GM12878 (cell line): ENCODE results near the gene ATXN1. TPM values are rescaled to one million over a fixed set of nuclear protein-coding genes. Genes with fewer than 3 reads are reported as not detected.

Source experiments
- ATAC-seq: fragments of 200-7000 bp; cut with Tn5 transposase; 3 replicates; pipeline ENCODE4 v1.9.1; 2020; ENCODE audit warnings: mild to moderate bottlenecking, moderate library complexity
- BruUV-seq: library from RNA; stranded (reverse); fragments of 400-500 nt; replicated peaks from 2 replicates; lab custom pipeline; 2021; lab: Mats Ljungman, UMichigan
- CTCF ChIA-PET: fragments of 300-600 bp; sonication (Branson Sonifier 250); formaldehyde crosslinking; extraction: SDS; loops from one replicate; lab custom pipeline; 2021; ENCODE audit warnings: inconsistent platforms; lab: Yijun Ruan, JAX
- POLR2A ChIA-PET: fragments of 350-600 bp; formaldehyde crosslinking; extraction: SDS; loops from one replicate; lab custom pipeline; 2021; ENCODE audit warnings: inconsistent platforms; lab: Charles Lee
- RAD21 ChIA-PET: fragments of 300-600 bp; sonication (Branson Sonifier 250); formaldehyde crosslinking; loops from one replicate; lab custom pipeline; 2023; ENCODE audit warnings: antibody characterized with exemption; ENCODE audit not compliant: unreplicated experiment; lab: Charles Lee
- SMC1A ChIA-PET: fragments of 300-600 bp; sonication (Branson Sonifier 250); formaldehyde crosslinking; loops from one replicate; lab custom pipeline; 2023; ENCODE audit not compliant: unreplicated experiment, uncharacterized antibody; lab: Charles Lee
- DNase-seq: peaks from one replicate; pipeline ENCODE4 v3.0.0-alpha.2; 2011; ENCODE audit warnings: low read depth, low spot score
- FAIRE-seq: peaks from 3 replicates; lab custom pipeline; 2011; peaks lifted over from hg19 to GRCh38; lab: Jason Lieb, UNC
- H2AFZ ChIP-seq: 2 replicates; pipeline ENCODE4 v1.6.0; 2011; ENCODE audit warnings: low read depth, low read length, control low read depth; ENCODE audit not compliant: control insufficient read depth
- H3K27ac ChIP-seq: 2 replicates; pipeline ENCODE4 v1.5.1; 2011; ENCODE audit warnings: control low read depth; ENCODE audit not compliant: control insufficient read depth, insufficient read depth
- H3K27me3 ChIP-seq, 2 experiments: replicated peaks in 1 of 2; 2 replicates each; pipeline versions ENCODE4 v1.6.0 to v1.6.1; 2011; ENCODE audit warnings: low read length in 1 of 2; ENCODE audit not compliant: control insufficient read depth in 2 of 2, insufficient read depth in 2 of 2
- H3K36me3 ChIP-seq, 2 experiments: 2 replicates each; pipeline ENCODE4 v1.5.1; 2011; ENCODE audit warnings: low read length in 1 of 2; ENCODE audit not compliant: control insufficient read depth in 2 of 2, insufficient read depth in 2 of 2
- H3K4me1 ChIP-seq: 2 replicates; pipeline ENCODE4 v1.6.1; 2011; ENCODE audit warnings: mild to moderate bottlenecking, low read length, moderate library complexity, mixed read lengths; ENCODE audit not compliant: control insufficient read depth, insufficient read depth
- H3K4me2 ChIP-seq: 2 replicates; pipeline ENCODE4 v1.6.0; 2011; ENCODE audit warnings: control low read depth; ENCODE audit not compliant: control insufficient read depth, insufficient read depth
- H3K4me3 ChIP-seq: fragments of 200-600 bp; sonication (generic); 2 replicates; pipeline ENCODE4 v1.5.1; 2016
- H3K79me2 ChIP-seq: 2 replicates; pipeline ENCODE4 v1.6.0; 2011; ENCODE audit warnings: low read length; ENCODE audit not compliant: control insufficient read depth, insufficient read depth
- H3K9ac ChIP-seq: 2 replicates; pipeline ENCODE4 v1.8.0; 2011; ENCODE audit warnings: low read length, control low read depth, mixed read lengths; ENCODE audit not compliant: control insufficient read depth, insufficient read depth
- H3K9me3 ChIP-seq: replicated peaks from 3 replicates; pipeline ENCODE4 v1.5.1; 2011; ENCODE audit warnings: mild to moderate bottlenecking, low read length; ENCODE audit not compliant: control insufficient read depth, insufficient read depth
- H4K20me1 ChIP-seq: 2 replicates; pipeline ENCODE4 v1.6.0; 2011; ENCODE audit not compliant: control insufficient read depth, insufficient read depth
- CEBPZ ChIP-seq: fragments of 150-350 bp; IDR thresholded peaks from 2 replicates; pipeline ENCODE4 v1.6.1; 2016; ENCODE audit warnings: low read depth, low read length
- CHD2 ChIP-seq: IDR thresholded peaks from 2 replicates; pipeline ENCODE4 v1.6.1; 2011; ENCODE audit warnings: low read depth, low read length, improper control_type of control experiment, borderline replicate concordance
- CTCF ChIP-seq, 3 experiments: IDR thresholded peaks in 2 of 3; conservative IDR thresholded peaks in 1 of 3; 2 replicates each; pipeline ENCODE4 v1.5.1; 2011; ENCODE audit warnings: low read depth in 3 of 3, low read length in 3 of 3, mild to moderate bottlenecking in 3 of 3, control low read depth in 2 of 3, moderate library complexity in 2 of 3, inconsistent platforms in 1 of 3, mixed read lengths in 1 of 3; ENCODE audit not compliant: control insufficient read depth in 2 of 3, insufficient read depth in 1 of 3; ENCODE audit errors: extremely low read depth in 1 of 3
- EGR1 ChIP-seq, 2 experiments: IDR thresholded peaks; 1 replicate in 1 of 2; 2 replicates in 1 of 2; pipeline ENCODE4 v1.6.1; 2011 to 2012; ENCODE audit warnings: low read depth in 2 of 2, low read length in 2 of 2, borderline replicate concordance in 1 of 2, mild to moderate bottlenecking in 1 of 2, moderate library complexity in 1 of 2
- IRF3 ChIP-seq: fragments of 450-650 bp; IDR thresholded peaks from 2 replicates; pipeline ENCODE4 v1.6.1; 2014; ENCODE audit warnings: mild to moderate bottlenecking
- TAF1 ChIP-seq: IDR thresholded peaks from 2 replicates; pipeline ENCODE4 v1.6.1; 2011; ENCODE audit warnings: mild to moderate bottlenecking, low read depth, low read length, borderline replicate concordance
- ZNF384 ChIP-seq: IDR thresholded peaks from 2 replicates; pipeline ENCODE4 v1.6.1; 2012; ENCODE audit warnings: low read depth, mild to moderate bottlenecking, low read length, improper control_type of control experiment, borderline replicate concordance
- ZSCAN29 ChIP-seq: fragments of 450-650 bp; IDR thresholded peaks from 2 replicates; pipeline ENCODE4 v1.6.1; 2017; ENCODE audit warnings: mild to moderate bottlenecking, moderate library complexity
- WGBS: methylation state at CpG from one replicate; pipeline ENCODE4 v1.1.6; 2016; ENCODE audit warnings: low lambda C conversion rate; ENCODE audit not compliant: insufficient replicate concordance, insufficient coverage; ENCODE audit errors: missing lambda C conversion rate; 5-methylcytosine and 5-hydroxymethylcytosine counted together
- in situ Hi-C: fragments of 300-500 bp; cut with MboI; formaldehyde crosslinking; loops from 9 replicates; pipeline ENCODE4 v1.14.3; 2018; ENCODE audit warnings: mixed read lengths
- intact Hi-C: fragments of 100-400 bp; cut with micrococcal nuclease; formaldehyde crosslinking; loops from one replicate; pipeline ENCODE4 v1.14.2; 2022; ENCODE audit not compliant: unreplicated experiment
- polyA plus RNA-seq, 11 experiments: library from polyadenylated mRNA; depleted of rRNA in 4 of 11; unstranded in 6 of 11; stranded (reverse) in 5 of 11; fragments of >200 nt; fragmentation: Nextera tagmentation in 4 of 11; fragmentation: Illumina TruSeq in 1 of 11; extraction: Ambion mirVana in 4 of 11; extraction: Trizol in 1 of 11; gene quantifications; 1 replicate in 1 of 11; 2 replicates in 10 of 11; pipeline versions ENCODE4 v1.2.1 to v1.2.3, GENCODE V29; 2011 to 2016; ENCODE audit warnings: inconsistent platforms in 2 of 11, missing spikeins in 2 of 11, low read depth in 1 of 11
- total RNA-seq, 4 experiments: library from RNA; depleted of rRNA in 3 of 4; stranded (reverse); fragments of >200 nt in 3 of 4; fragmentation: Illumina TruSeq in 1 of 4; extraction: Trizol in 1 of 4; gene quantifications; 2 replicates each; pipeline versions ENCODE4 v1.2.1 to v1.2.3, GENCODE V29; 2013 to 2021
- TF ChIP-seq, protein P1 (sequence below): IDR thresholded peaks from 2 replicates; pipeline ENCODE4 v1.6.1; 2011; ENCODE audit warnings: borderline replicate concordance, low read depth, mild to moderate bottlenecking, moderate library complexity, low read length; ENCODE audit not compliant: insufficient read depth, poor library complexity, severe bottlenecking
- TF ChIP-seq, protein P2 (sequence below): fragments of 450-650 bp; IDR thresholded peaks from 2 replicates; pipeline ENCODE4 v1.6.1; 2017; ENCODE audit warnings: antibody characterized with exemption, mild to moderate bottlenecking, moderate library complexity

The ATXN1 gene
- total and polyA plus RNA-seq, 10 of the 15 experiments (the other 5 are each of a cell fraction or from before 2014, with no cell fraction given) = 12.2 to 51.2 (median 20.5) TPM

DNA sequence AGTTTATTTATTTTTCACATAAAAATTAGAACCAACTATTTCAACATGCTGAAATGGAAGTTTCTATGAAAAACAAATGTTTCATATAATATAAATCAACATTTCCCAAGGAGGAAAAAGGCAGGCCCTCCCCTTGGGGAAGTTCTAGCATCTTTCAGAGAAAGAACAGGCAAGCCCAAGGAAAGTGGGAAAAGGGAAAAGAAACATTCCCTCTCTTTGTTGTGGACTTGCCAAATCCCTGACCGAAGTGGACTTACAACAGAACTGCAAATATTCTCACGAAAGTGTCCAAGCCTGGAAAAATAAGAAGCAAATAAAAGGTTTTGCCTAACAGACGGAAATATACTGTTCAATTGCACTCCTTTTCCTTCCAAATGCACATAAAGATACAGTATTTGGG is 214.4 kb downstream of the ATXN1 start:
- Histone ChIP-seq H3K36me3 (no peaks in the 10 kb centered on the region; a peak in 2 of 4 replicates), H3K4me2 (no peak overlapping the region), H3K27ac (no peak overlapping the region), H4K20me1 (no peaks in the 10 kb centered on the region; the same call in 1 of the 2 replicates), H3K9me3 (no peaks in the 10 kb centered on the region), H3K27me3 (no peaks in the 10 kb centered on the region), H3K4me1 (no peaks in the 10 kb centered on the region), H3K9ac (no peak overlapping the region), H3K79me2 (no peaks in the 10 kb centered on the region), H2AFZ (no peak overlapping the region), H3K4me3 (no peak overlapping the region)
- ChIA-PET SMC1A (interaction anchor here (1.0 kb wide), 1 partner anchor 216 kb away, joined by 3 read pairs; no protein-coding TSS in a partner anchor), RAD21 (no interaction called here), CTCF (no interaction called here), POLR2A (interaction anchor here (0.6 kb wide), 1 partner anchor 16 kb away, joined by 4 read pairs; no protein-coding TSS in a partner anchor)
- no peak for ATAC-seq
- in situ Hi-C loops = no loop called here
- intact Hi-C loops = no loop called here
- BruUV-seq = no TSS peak
- FAIRE-seq = no peak
- DNase-seq = no peak
- 73% methylated on average over 3 of the region's 3 CpGs for WGBS
- TF ChIP-seq, protein P1, sequence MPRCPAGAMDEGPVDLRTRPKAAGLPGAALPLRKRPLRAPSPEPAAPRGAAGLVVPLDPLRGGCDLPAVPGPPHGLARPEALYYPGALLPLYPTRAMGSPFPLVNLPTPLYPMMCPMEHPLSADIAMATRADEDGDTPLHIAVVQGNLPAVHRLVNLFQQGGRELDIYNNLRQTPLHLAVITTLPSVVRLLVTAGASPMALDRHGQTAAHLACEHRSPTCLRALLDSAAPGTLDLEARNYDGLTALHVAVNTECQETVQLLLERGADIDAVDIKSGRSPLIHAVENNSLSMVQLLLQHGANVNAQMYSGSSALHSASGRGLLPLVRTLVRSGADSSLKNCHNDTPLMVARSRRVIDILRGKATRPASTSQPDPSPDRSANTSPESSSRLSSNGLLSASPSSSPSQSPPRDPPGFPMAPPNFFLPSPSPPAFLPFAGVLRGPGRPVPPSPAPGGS = no peak
- TF ChIP-seq TAF1 (no peak), ZSCAN29 (no peak), ZNF384 (no peak), EGR1 (IDR thresholded peaks at IDR 0.05; ENCODE audit: borderline replicate concordance in 1 of 2, low read depth in 2 of 2, low read length in 2 of 2) (no peak), CTCF (IDR thresholded peaks at IDR 0.05 in 2 of 3, conservative IDR thresholded peaks at IDR 0.05 in 1 of 3; ENCODE audit: control insufficient read depth in 2 of 3, extremely low read depth in 1 of 3, insufficient read depth in 1 of 3, low read depth in 3 of 3, low read length in 3 of 3) (no peak), CEBPZ (no peak), IRF3 (no peak), CHD2 (no peak)
- TF ChIP-seq, protein P2, sequence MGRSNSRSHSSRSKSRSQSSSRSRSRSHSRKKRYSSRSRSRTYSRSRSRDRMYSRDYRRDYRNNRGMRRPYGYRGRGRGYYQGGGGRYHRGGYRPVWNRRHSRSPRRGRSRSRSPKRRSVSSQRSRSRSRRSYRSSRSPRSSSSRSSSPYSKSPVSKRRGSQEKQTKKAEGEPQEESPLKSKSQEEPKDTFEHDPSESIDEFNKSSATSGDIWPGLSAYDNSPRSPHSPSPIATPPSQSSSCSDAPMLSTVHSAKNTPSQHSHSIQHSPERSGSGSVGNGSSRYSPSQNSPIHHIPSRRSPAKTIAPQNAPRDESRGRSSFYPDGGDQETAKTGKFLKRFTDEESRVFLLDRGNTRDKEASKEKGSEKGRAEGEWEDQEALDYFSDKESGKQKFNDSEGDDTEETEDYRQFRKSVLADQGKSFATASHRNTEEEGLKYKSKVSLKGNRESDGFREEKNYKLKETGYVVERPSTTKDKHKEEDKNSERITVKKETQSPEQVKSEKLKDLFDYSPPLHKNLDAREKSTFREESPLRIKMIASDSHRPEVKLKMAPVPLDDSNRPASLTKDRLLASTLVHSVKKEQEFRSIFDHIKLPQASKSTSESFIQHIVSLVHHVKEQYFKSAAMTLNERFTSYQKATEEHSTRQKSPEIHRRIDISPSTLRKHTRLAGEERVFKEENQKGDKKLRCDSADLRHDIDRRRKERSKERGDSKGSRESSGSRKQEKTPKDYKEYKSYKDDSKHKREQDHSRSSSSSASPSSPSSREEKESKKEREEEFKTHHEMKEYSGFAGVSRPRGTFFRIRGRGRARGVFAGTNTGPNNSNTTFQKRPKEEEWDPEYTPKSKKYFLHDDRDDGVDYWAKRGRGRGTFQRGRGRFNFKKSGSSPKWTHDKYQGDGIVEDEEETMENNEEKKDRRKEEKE = no peak
